Gastrocnemius medialis (tissue), 4 donors: ENCODE measurements around the gene SCGB1D1. TPM values are rescaled to one million over a fixed set of nuclear protein-coding genes. Genes with fewer than 3 reads are reported as not detected.

Experiments used
- ATAC-seq, 2 donors: fragments of 150-250 bp; one replicate each; pipeline ENCODE4 v1.9.1; 2016
- DNase-seq, 2 donors: peaks; one replicate each; pipeline ENCODE4 v3.0.0-alpha.2; 2019
- H3K27ac ChIP-seq, 4 donors: fragments of 200-600 bp; sonication (generic); 1 replicate in 1 of 4; 2 replicates in 3 of 4; pipeline ENCODE4 v1.5.1; 2016 to 2018; ENCODE audit warnings: mild to moderate bottlenecking in 2 of 4, moderate library complexity in 1 of 4
- H3K27me3 ChIP-seq, 3 donors: fragments of 200-600 bp; sonication (generic) in 2 of 3; 1 replicate in 1 of 3; 2 replicates in 2 of 3; pipeline versions ENCODE4 v1.5.1 to v1.6.0; 2016 to 2019; ENCODE audit warnings: mild to moderate bottlenecking in 1 of 3, moderate library complexity in 1 of 3
- H3K36me3 ChIP-seq, 2 donors: fragments of 200-600 bp; sonication (generic) in 1 of 2; one replicate each; pipeline ENCODE4 v1.5.1; 2017 to 2018
- H3K4me1 ChIP-seq, 2 donors: fragments of 200-600 bp; sonication (generic) in 1 of 2; one replicate each; pipeline ENCODE4 v1.5.1; 2016 to 2017; ENCODE audit warnings: mild to moderate bottlenecking in 2 of 2
- H3K4me3 ChIP-seq, 4 donors: fragments of 200-600 bp; sonication (generic) in 3 of 4; 1 replicate in 1 of 4; 2 replicates in 3 of 4; pipeline ENCODE4 v1.5.1; 2016 to 2019; ENCODE audit warnings: mild to moderate bottlenecking in 2 of 4
- H3K9me3 ChIP-seq, 3 donors: fragments of 200-600 bp; sonication (generic) in 2 of 3; 1 replicate in 1 of 3; 2 replicates in 2 of 3; pipeline ENCODE4 v1.5.1; 2016 to 2019
- CTCF ChIP-seq, 5 experiments: fragments of 450-650 bp in 3 of 5; fragments of 200-600 bp in 2 of 5; sonication (generic) in 2 of 5; IDR thresholded peaks in 4 of 5; conservative IDR thresholded peaks in 1 of 5; 1 replicate in 4 of 5; 2 replicates in 1 of 5; pipeline ENCODE4 v1.5.1; 2016 to 2019; ENCODE audit warnings: antibody characterized with exemption in 5 of 5, mild to moderate bottlenecking in 3 of 5, moderate library complexity in 3 of 5
- POLR2A ChIP-seq, 2 donors: fragments of 450-650 bp; IDR thresholded peaks; one replicate each; pipeline ENCODE4 v1.6.1; 2017; ENCODE audit warnings: antibody characterized with exemption in 2 of 2, mild to moderate bottlenecking in 2 of 2, moderate library complexity in 2 of 2
- in situ Hi-C, 4 donors: fragments of 200-750 bp; cut with MboI; loops; one replicate each; pipeline versions ENCODE4 v1.15.0 to v1.8.0; 2017; ENCODE audit warnings: low sequenced_read_pairs in 4 of 4
- intact Hi-C: fragments of 100-400 bp; cut with DNase I; formaldehyde crosslinking; loops from one replicate; pipeline ENCODE4 v1.15.1; 2023; ENCODE audit warnings: low total_unique reads
- total RNA-seq, 4 donors: library from RNA; depleted of rRNA; stranded (reverse); fragments of >200 nt; gene quantifications; one replicate each; pipeline versions ENCODE4 v1.1.0 to v1.2.3, GENCODE V29; 2016

The SCGB1D1 gene
- total RNA-seq, 4 donors from 2014 or later: not detected

GRCh38 chr11:62151737-62152102 is 38.3 kb upstream of the SCGB1D1 start:
- in situ Hi-C loops: no loop called here
- Histone ChIP-seq H3K4me1 (no peaks in the 10 kb centered on the region), H3K27ac (no peak overlapping the region), H3K36me3 (peaks cover 0 to 42% of the 10 kb centered on the region in 2 donors), H3K9me3 (no peaks in the 10 kb centered on the region), H3K27me3 (no peaks in the 10 kb centered on the region), H3K4me3 (no peak overlapping the region)
- no peak for ATAC-seq
- TF ChIP-seq CTCF (IDR thresholded peaks at IDR 0.05 in 4 of 5, conservative IDR thresholded peaks at IDR 0.05 in 1 of 5): no peak
- intact Hi-C loops: no loop called here
- no peak for DNase-seq

- H3K27me3 ChIP-seq: no peaks in the 10 kb centered on the region
- TF ChIP-seq POLR2A (IDR thresholded peaks at IDR 0.05): no peak
- no peak for TF ChIP-seq CTCF (IDR thresholded peaks at IDR 0.05 in 4 of 5, conservative IDR thresholded peaks at IDR 0.05 in 1 of 5)
- DNase-seq: no peak
- no peak overlapping the region for H3K4me3 ChIP-seq
- in situ Hi-C loops: no loop called here
- no peak for ATAC-seq
- H3K4me1 ChIP-seq: no peaks in the 10 kb centered on the region
- intact Hi-C loops: no loop called here
- peaks cover 0 to 35% of the 10 kb centered on the region in 2 donors for H3K36me3 ChIP-seq
- no peaks in the 10 kb centered on the region for H3K9me3 ChIP-seq
- no peak overlapping the region for H3K27ac ChIP-seq
Measured at GRCh38 chr11:62152245-62153086, 37.5 kb upstream of the SCGB1D1 start.

GRCh38 chr11:62153087-62153395 is 37.0 kb upstream of the SCGB1D1 start:
- peaks cover 0 to 32% of the 10 kb centered on the region in 2 donors for H3K36me3 ChIP-seq
- TF ChIP-seq CTCF (IDR thresholded peaks at IDR 0.05 in 4 of 5, conservative IDR thresholded peaks at IDR 0.05 in 1 of 5): no peak
- no peak for TF ChIP-seq POLR2A (IDR thresholded peaks at IDR 0.05)
- ATAC-seq: no peak
- no peaks in the 10 kb centered on the region for H3K9me3 ChIP-seq
- H3K27me3 ChIP-seq: no peaks in the 10 kb centered on the region
- in situ Hi-C loops: no loop called here
- intact Hi-C loops: no loop called here
- H3K27ac ChIP-seq: no peak overlapping the region
- no peaks in the 10 kb centered on the region for H3K4me1 ChIP-seq
- DNase-seq: no peak
- no peak overlapping the region for H3K4me3 ChIP-seq

GRCh38 chr11:62153617-62154016 is 36.4 kb upstream of the SCGB1D1 start:
- intact Hi-C loops: no loop called here
- no peaks in the 10 kb centered on the region for H3K9me3 ChIP-seq
- H3K27ac ChIP-seq: no peak overlapping the region
- H3K27me3 ChIP-seq: no peaks in the 10 kb centered on the region
- no peaks in the 10 kb centered on the region for H3K4me1 ChIP-seq
- no peak for DNase-seq
- no peak for ATAC-seq
- H3K36me3 ChIP-seq: peaks cover 0 to 26% of the 10 kb centered on the region in 2 donors
- in situ Hi-C loops: no loop called here
- no peak overlapping the region for H3K4me3 ChIP-seq
- no peak for TF ChIP-seq POLR2A (IDR thresholded peaks at IDR 0.05)
- no peak for TF ChIP-seq CTCF (IDR thresholded peaks at IDR 0.05 in 4 of 5, conservative IDR thresholded peaks at IDR 0.05 in 1 of 5)

GRCh38 chr11:62157603-62158002 is 32.4 kb upstream of the SCGB1D1 start:
- no peak overlapping the region for H3K27ac ChIP-seq
- ATAC-seq (no peak), DNase-seq (no peak)
- no peaks in the 10 kb centered on the region for H3K9me3 ChIP-seq
- TF ChIP-seq CTCF (IDR thresholded peaks at IDR 0.05 in 4 of 5, conservative IDR thresholded peaks at IDR 0.05 in 1 of 5) (no peak), POLR2A (IDR thresholded peaks at IDR 0.05) (no peak)
- no peaks in the 10 kb centered on the region for H3K4me1 ChIP-seq
- in situ Hi-C loops (no loop called here), intact Hi-C loops (no loop called here)
- no peak overlapping the region for H3K4me3 ChIP-seq
- no peaks in the 10 kb centered on the region for H3K27me3 ChIP-seq
- no peaks in the 10 kb centered on the region for H3K36me3 ChIP-seq
